K562 (cell line): ENCODE results near the gene RNLS. TPM values are rescaled to one million over a fixed set of nuclear protein-coding genes. Genes with fewer than 3 reads are reported as not detected.

ENCODE experiments used
- ATAC-seq: fragments of 200-7000 bp; cut with Tn5 transposase; 3 replicates; pipeline ENCODE4 v1.9.1; 2020; ENCODE audit warnings: moderate library complexity
- BruUV-seq: library from RNA; stranded (reverse); fragments of 400-500 nt; replicated peaks from 2 replicates; lab custom pipeline; 2021; lab: Mats Ljungman, UMichigan
- CTCF ChIA-PET: fragments of 300-600 bp; formaldehyde crosslinking; extraction: SDS; loops from one replicate; lab custom pipeline; 2021; ENCODE audit warnings: low intra/inter-chr PET ratio; lab: Yijun Ruan, JAX
- POLR2A ChIA-PET: fragments of 300-600, 350-650 bp; sonication (Branson Sonifier 250); formaldehyde crosslinking; extraction: SDS; loops from one replicate; lab custom pipeline; 2021; ENCODE audit warnings: antibody characterized with exemption, inconsistent platforms; lab: Yijun Ruan, JAX
- DNase-seq, 4 experiments: peaks; one replicate each; pipeline versions ENCODE4 v3.0.0 to v3.0.0-alpha.2; 2011 to 2018; ENCODE audit warnings: low spot score in 3 of 4, mixed read lengths in 3 of 4; ENCODE audit errors: extremely low read depth in 1 of 4
- FAIRE-seq: peaks from 2 replicates; lab custom pipeline; 2011; peaks lifted over from hg19 to GRCh38; lab: Jason Lieb, UNC
- H2AFZ ChIP-seq: 2 replicates; pipeline ENCODE4 v1.6.0; 2011; ENCODE audit warnings: low read depth, low read length, control low read depth, inconsistent platforms
- H3K27ac ChIP-seq: fragments of 200-600 bp; 3 replicates; pipeline ENCODE4 v1.8.0; 2011; ENCODE audit warnings: low read depth, mild to moderate bottlenecking, control low read depth, inconsistent platforms, low read length, moderate library complexity, mixed read lengths; ENCODE audit errors: extremely low read depth
- H3K27me3 ChIP-seq, 2 experiments: fragments of 300-600 bp in 1 of 2; 2 replicates in 1 of 2; 3 replicates in 1 of 2; pipeline versions ENCODE4 v1.6.0 to v1.8.0; 2011; ENCODE audit warnings: inconsistent platforms in 2 of 2, low read length in 2 of 2, mild to moderate bottlenecking in 1 of 2, mixed read lengths in 1 of 2, moderate library complexity in 1 of 2; ENCODE audit not compliant: control insufficient read depth in 2 of 2, insufficient read depth in 2 of 2
- H3K36me3 ChIP-seq: fragments of 300-600 bp; 3 replicates; pipeline ENCODE4 v1.8.0; 2011; ENCODE audit warnings: mild to moderate bottlenecking, low read length, inconsistent platforms; ENCODE audit not compliant: control insufficient read depth, insufficient read depth
- H3K4me1 ChIP-seq, 2 experiments: fragments of 200-600 bp in 1 of 2; replicated peaks in 1 of 2; 2 replicates in 1 of 2; 3 replicates in 1 of 2; pipeline versions ENCODE4 v1.5.1 to v1.8.0; 2011; ENCODE audit warnings: inconsistent platforms in 2 of 2, low read length in 2 of 2, mild to moderate bottlenecking in 1 of 2, mixed read lengths in 1 of 2, moderate library complexity in 1 of 2; ENCODE audit not compliant: control insufficient read depth in 2 of 2, insufficient read depth in 2 of 2
- H3K4me2 ChIP-seq: 2 replicates; pipeline ENCODE4 v1.6.1; 2011; ENCODE audit warnings: low read length, control low read depth, inconsistent platforms, mixed read lengths; ENCODE audit not compliant: insufficient read depth
- H3K4me3 ChIP-seq: fragments of 200-600 bp; sonication (generic), shearing (Covaris generic); 2 replicates; pipeline ENCODE4 v1.5.1; 2016; ENCODE audit warnings: control low read depth, inconsistent platforms
- H3K79me2 ChIP-seq: fragments of 200-600 bp; 3 replicates; pipeline ENCODE4 v1.8.0; 2011; ENCODE audit warnings: low read length, inconsistent platforms; ENCODE audit not compliant: control insufficient read depth, insufficient read depth
- H3K9ac ChIP-seq, 2 experiments: 2 replicates each; pipeline versions ENCODE4 v1.6.0 to v1.6.1; 2011; ENCODE audit warnings: low read depth in 2 of 2, low read length in 2 of 2, control low read depth in 1 of 2, inconsistent platforms in 1 of 2, mild to moderate bottlenecking in 1 of 2, mixed read lengths in 1 of 2; ENCODE audit not compliant: insufficient read depth in 1 of 2
- H3K9me1 ChIP-seq: one replicate; pipeline ENCODE4 v1.6.0; 2011; ENCODE audit warnings: inconsistent platforms, mild to moderate bottlenecking, low read length, moderate library complexity; ENCODE audit not compliant: control insufficient read depth, insufficient read depth
- H3K9me3 ChIP-seq: replicated peaks from 2 replicates; pipeline ENCODE4 v1.5.1; 2011; ENCODE audit warnings: low read depth, low read length, inconsistent platforms; ENCODE audit not compliant: control insufficient read depth, insufficient read depth
- H4K20me1 ChIP-seq: replicated peaks from 2 replicates; pipeline ENCODE4 v1.6.1; 2011; ENCODE audit warnings: low read length, inconsistent platforms, mixed read lengths; ENCODE audit not compliant: control insufficient read depth, insufficient read depth
- FOXJ3 ChIP-seq: sonication (generic); formaldehyde crosslinking; IDR thresholded peaks from 2 replicates; pipeline ENCODE4 v1.4.0; 2020; ENCODE audit warnings: mild to moderate bottlenecking, missing genetic modification reagents
- FOXP4 ChIP-seq: sonication (generic); formaldehyde crosslinking; IDR thresholded peaks from 2 replicates; pipeline ENCODE4 v1.8.0; 2022; ENCODE audit warnings: mild to moderate bottlenecking, missing genetic modification reagents, borderline replicate concordance
- L3MBTL2 ChIP-seq: fragments of 450-650 bp; IDR thresholded peaks from 2 replicates; pipeline ENCODE4 v1.6.1; 2016; ENCODE audit warnings: mild to moderate bottlenecking, moderate library complexity
- PML ChIP-seq: IDR thresholded peaks from 2 replicates; pipeline ENCODE4 v1.6.1; 2012; ENCODE audit warnings: low read length, inconsistent platforms
- POLR2AphosphoS5 ChIP-seq: IDR thresholded peaks from 2 replicates; pipeline ENCODE4 v1.6.1; 2011; ENCODE audit warnings: mild to moderate bottlenecking, low read depth, low read length, moderate library complexity; ENCODE audit not compliant: control insufficient read depth, insufficient read depth
- PURB ChIP-seq: sonication (generic); formaldehyde crosslinking; IDR thresholded peaks from 2 replicates; pipeline ENCODE4 v1.9.0; 2021; ENCODE audit warnings: low read depth, mild to moderate bottlenecking, missing genetic modification reagents
- RBM39 ChIP-seq: fragments of 200-400 bp; formaldehyde crosslinking; optimal IDR thresholded peaks from 2 replicates; pipeline ENCODE3; 2018; ENCODE audit warnings: low read depth, low read length
- SIN3A ChIP-seq, 2 experiments: fragments of 150-350 bp in 1 of 2; IDR thresholded peaks; 2 replicates each; pipeline ENCODE4 v1.6.1; 2011 to 2016; ENCODE audit warnings: borderline replicate concordance in 2 of 2, low read depth in 2 of 2, low read length in 2 of 2, mild to moderate bottlenecking in 2 of 2, moderate library complexity in 2 of 2; ENCODE audit not compliant: control insufficient read depth in 1 of 2
- SMARCE1 ChIP-seq: fragments of 450-650 bp; IDR thresholded peaks from 2 replicates; pipeline ENCODE4 v1.7.1; 2016; ENCODE audit warnings: mild to moderate bottlenecking
- ZFP1 ChIP-seq: fragments of 450-650 bp; formaldehyde crosslinking; IDR thresholded peaks from 2 replicates; pipeline ENCODE4 v1.4.0; 2020; ENCODE audit warnings: mild to moderate bottlenecking, mixed read lengths
- ZNF232 ChIP-seq: sonication (generic); formaldehyde crosslinking; IDR thresholded peaks from 2 replicates; pipeline ENCODE4 v1.8.0; 2022; ENCODE audit warnings: mild to moderate bottlenecking, missing genetic modification reagents
- ZNF583 ChIP-seq: fragments of 250-450 bp; sonication (Bioruptor Pico); IDR thresholded peaks from 2 replicates; pipeline ENCODE4 v1.4.0; 2020
- WGBS: fragments of 100-300 bp; shearing (Covaris generic); methylation state at CpG from one replicate; pipeline ENCODE4 v1.1.6; 2016; ENCODE audit warnings: low coverage, mixed read lengths; ENCODE audit not compliant: insufficient coverage; ENCODE audit errors: missing lambda C conversion rate; 5-methylcytosine and 5-hydroxymethylcytosine counted together
- in situ Hi-C: fragments of 300-500 bp; cut with MboI; formaldehyde crosslinking; loops from 4 replicates; pipeline ENCODE4 v1.15.0; 2018; ENCODE audit warnings: inconsistent platforms, mixed read lengths
- intact Hi-C: fragments of 100-400 bp; cut with micrococcal nuclease; formaldehyde crosslinking; loops from 2 replicates; pipeline ENCODE4 v1.14.2; 2022
- polyA plus RNA-seq, 8 experiments: library from polyadenylated mRNA; depleted of rRNA in 4 of 8; stranded (reverse) in 5 of 8; unstranded in 3 of 8; fragments of >200 nt; fragmentation: Nextera tagmentation in 2 of 8; fragmentation: Illumina TruSeq in 1 of 8; extraction: Ambion mirVana in 2 of 8; extraction: Trizol in 1 of 8; gene quantifications; 2 replicates each; pipeline versions ENCODE4 v1.2.1 to v1.2.3, GENCODE V29; 2011 to 2014; ENCODE audit warnings: inconsistent platforms in 1 of 8, missing spikeins in 1 of 8
- total RNA-seq, 7 experiments: library from RNA; depleted of rRNA in 6 of 7; stranded (reverse); fragments of >200 nt in 6 of 7; fragmentation: Illumina TruSeq in 2 of 7; extraction: Trizol in 2 of 7; gene quantifications; 2 replicates each; pipeline versions ENCODE4 v1.2.1 to v1.2.3, GENCODE V29; 2011 to 2021; ENCODE audit warnings: low replicate concordance in 1 of 7
- TF ChIP-seq, protein P1 (sequence below): IDR thresholded peaks from 2 replicates; pipeline ENCODE4 v1.6.1; 2011; ENCODE audit not compliant: insufficient read length; ENCODE audit errors: extremely low read depth
- TF ChIP-seq, protein P2 (sequence below): fragments of 250-450 bp; sonication (Bioruptor Pico); IDR thresholded peaks from 2 replicates; pipeline ENCODE4 v1.4.0; 2020; ENCODE audit warnings: mild to moderate bottlenecking, moderate library complexity, borderline replicate concordance

RNLS gene
- total and polyA plus RNA-seq, 9 of the 15 experiments (the other 6 are each of a cell fraction or from before 2014, with no cell fraction given): 0.14 to 0.72 (median 0.41) TPM; not detected in 3

DNA sequence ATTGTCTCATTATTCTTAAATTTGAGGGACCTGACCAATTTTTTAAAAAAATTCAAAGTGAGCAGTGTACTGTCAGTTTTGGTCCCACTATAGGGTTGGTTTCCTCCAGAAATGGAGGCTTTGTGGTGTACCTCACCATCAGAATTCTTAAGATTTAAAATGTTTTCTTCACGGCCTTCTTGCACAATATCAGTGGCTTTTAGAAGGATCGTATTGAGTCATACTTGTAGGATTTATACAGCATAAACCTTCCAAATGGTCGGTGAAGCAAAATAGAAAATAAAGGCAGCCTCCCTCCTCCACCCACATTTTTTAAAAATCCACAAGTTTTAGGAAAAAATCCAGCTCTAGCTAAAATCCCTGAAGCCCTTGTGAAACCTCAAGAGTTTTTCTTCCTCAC, 126.4 kb downstream of the RNLS start (continued):
- no peak for TF ChIP-seq SIN3A (IDR thresholded peaks at IDR 0.05; ENCODE audit: borderline replicate concordance in 2 of 2, control insufficient read depth in 1 of 2, low read depth in 2 of 2, low read length in 2 of 2)
- TF ChIP-seq, protein P1, sequence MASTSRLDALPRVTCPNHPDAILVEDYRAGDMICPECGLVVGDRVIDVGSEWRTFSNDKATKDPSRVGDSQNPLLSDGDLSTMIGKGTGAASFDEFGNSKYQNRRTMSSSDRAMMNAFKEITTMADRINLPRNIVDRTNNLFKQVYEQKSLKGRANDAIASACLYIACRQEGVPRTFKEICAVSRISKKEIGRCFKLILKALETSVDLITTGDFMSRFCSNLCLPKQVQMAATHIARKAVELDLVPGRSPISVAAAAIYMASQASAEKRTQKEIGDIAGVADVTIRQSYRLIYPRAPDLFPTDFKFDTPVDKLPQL: no peak
- no peak for TF ChIP-seq SMARCE1
- no peak for TF ChIP-seq PML
- no peak for TF ChIP-seq POLR2AphosphoS5
- TF ChIP-seq, all 486 proteins: peak for 0

- H2AFZ ChIP-seq: no peak overlapping the region
These were observed 127.3 kb downstream of the RNLS start for GRCh38 chr10:88455831-88456230.

More at GRCh38 chr10:88455831-88456230, 127.3 kb downstream of the RNLS start:
- Histone ChIP-seq H3K4me2 (no peak overlapping the region), H3K79me2 (no peaks in the 10 kb centered on the region), H3K9me1 (no peaks in the 10 kb centered on the region), H3K4me1 (no peaks in the 10 kb centered on the region), H3K9ac (no peak overlapping the region), H3K27ac (no peak overlapping the region), H3K27me3 (no peaks in the 10 kb centered on the region), H3K9me3 (no peaks in the 10 kb centered on the region), H3K36me3 (no peaks in the 10 kb centered on the region), H3K4me3 (no peak overlapping the region), H4K20me1 (no peaks in the 10 kb centered on the region)
- TF ChIP-seq FOXP4 (CRISPR knock-in tag) (no peak), ZNF232 (no peak), RBM39 (no peak), L3MBTL2 (no peak), ZNF583 (no peak), ZFP1 (CRISPR knock-in tag) (no peak), FOXJ3 (no peak), PURB (no peak)
- TF ChIP-seq, protein P2, sequence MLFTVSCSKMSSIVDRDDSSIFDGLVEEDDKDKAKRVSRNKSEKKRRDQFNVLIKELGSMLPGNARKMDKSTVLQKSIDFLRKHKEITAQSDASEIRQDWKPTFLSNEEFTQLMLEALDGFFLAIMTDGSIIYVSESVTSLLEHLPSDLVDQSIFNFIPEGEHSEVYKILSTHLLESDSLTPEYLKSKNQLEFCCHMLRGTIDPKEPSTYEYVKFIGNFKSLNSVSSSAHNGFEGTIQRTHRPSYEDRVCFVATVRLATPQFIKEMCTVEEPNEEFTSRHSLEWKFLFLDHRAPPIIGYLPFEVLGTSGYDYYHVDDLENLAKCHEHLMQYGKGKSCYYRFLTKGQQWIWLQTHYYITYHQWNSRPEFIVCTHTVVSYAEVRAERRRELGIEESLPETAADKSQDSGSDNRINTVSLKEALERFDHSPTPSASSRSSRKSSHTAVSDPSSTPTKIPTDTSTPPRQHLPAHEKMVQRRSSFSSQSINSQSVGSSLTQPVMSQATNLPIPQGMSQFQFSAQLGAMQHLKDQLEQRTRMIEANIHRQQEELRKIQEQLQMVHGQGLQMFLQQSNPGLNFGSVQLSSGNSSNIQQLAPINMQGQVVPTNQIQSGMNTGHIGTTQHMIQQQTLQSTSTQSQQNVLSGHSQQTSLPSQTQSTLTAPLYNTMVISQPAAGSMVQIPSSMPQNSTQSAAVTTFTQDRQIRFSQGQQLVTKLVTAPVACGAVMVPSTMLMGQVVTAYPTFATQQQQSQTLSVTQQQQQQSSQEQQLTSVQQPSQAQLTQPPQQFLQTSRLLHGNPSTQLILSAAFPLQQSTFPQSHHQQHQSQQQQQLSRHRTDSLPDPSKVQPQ (CRISPR knock-in tag): no peak
- WGBS: 0% methylated on average over 2 of the region's 2 CpGs
- intact Hi-C loops (no loop called here), in situ Hi-C loops (no loop called here)
- CTCF ChIA-PET: no interaction called here
- no TSS peak for BruUV-seq
- DNase-seq (no peak), FAIRE-seq (no peak), ATAC-seq (no peak)
- POLR2A ChIA-PET: no interaction called here
